Measurements from ENCODE around the gene ZNF618.

GRCh38 chr9:113929634-113930389 lies 53.7 kb downstream of the ZNF618 start:
- TF ChIP-seq CTCF (IDR thresholded peaks at IDR 0.05) (no peak), POLR2AphosphoS5 (IDR thresholded peaks at IDR 0.05) (no peak)
